Central memory CD8-positive, alpha-beta T cell (primary cell): Measurements from ENCODE around the gene TMEM109.

Experiments used
- ATAC-seq: fragments of 150-1000 bp; cut with Tn5 transposase; replicated peaks from 2 replicates; pipeline ENCODE4 v1.10.0; 2022; ENCODE audit warnings: mild to moderate bottlenecking, moderate FRiP score, moderate number of reproducible peaks; ENCODE audit not compliant: poor library complexity, severe bottlenecking; ENCODE audit errors: extremely low read depth
- DNase-seq, 2 donors: peaks; one replicate each; pipeline ENCODE4 v3.0.0; 2021; ENCODE audit warnings: low spot score in 2 of 2
- H3K27ac Mint-ChIP-seq: one replicate; pipeline ENCODE4 v1.8.0; 2022; ENCODE audit warnings: low read depth, mild to moderate bottlenecking, moderate library complexity, mixed read lengths
- H3K27me3 Mint-ChIP-seq: one replicate; pipeline ENCODE4 v1.8.0; 2022; ENCODE audit warnings: mixed read lengths
- H3K36me3 Mint-ChIP-seq: one replicate; pipeline ENCODE4 v1.8.0; 2022; ENCODE audit warnings: mild to moderate bottlenecking, moderate library complexity, mixed read lengths; ENCODE audit not compliant: insufficient read depth
- H3K4me1 Mint-ChIP-seq: one replicate; pipeline ENCODE4 v1.8.0; 2022; ENCODE audit warnings: mixed read lengths
- H3K4me3 Mint-ChIP-seq: one replicate; pipeline ENCODE4 v1.8.0; 2022; ENCODE audit warnings: mild to moderate bottlenecking, moderate library complexity, mixed read lengths
- H3K9me3 Mint-ChIP-seq: one replicate; pipeline ENCODE4 v1.8.0; 2022; ENCODE audit warnings: mixed read lengths

The TMEM109 gene

DNA sequence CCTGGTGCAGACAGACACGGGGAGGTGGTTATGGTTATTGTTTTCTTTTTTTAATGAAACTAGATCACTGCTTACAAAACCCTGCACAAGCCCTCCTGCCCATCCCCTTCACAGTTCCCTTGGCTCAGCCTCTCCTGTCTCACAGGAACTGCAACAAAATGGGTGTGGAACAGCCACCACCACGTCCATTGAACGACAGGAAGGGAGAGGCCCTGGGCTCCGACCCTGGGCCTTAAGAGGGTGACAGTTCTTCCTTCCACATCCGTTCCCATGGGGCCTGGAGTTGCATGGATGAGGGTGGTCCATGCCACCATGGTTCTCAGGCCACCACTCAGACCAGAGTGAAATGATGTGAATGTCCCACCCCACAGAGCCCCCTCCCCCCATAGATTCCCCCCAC, 23.3 kb upstream of the TMEM109 start:
- Mint-ChIP-seq H3K4me1 (no peaks in the 10 kb centered on the region), H3K27ac (no peak overlapping the region), H3K9me3 (no peaks in the 10 kb centered on the region), H3K4me3 (no peak overlapping the region), H3K36me3 (peaks cover 29% of the 10 kb centered on the region), H3K27me3 (no peaks in the 10 kb centered on the region)
- no peak for DNase-seq
- ATAC-seq = no peak

DNA sequence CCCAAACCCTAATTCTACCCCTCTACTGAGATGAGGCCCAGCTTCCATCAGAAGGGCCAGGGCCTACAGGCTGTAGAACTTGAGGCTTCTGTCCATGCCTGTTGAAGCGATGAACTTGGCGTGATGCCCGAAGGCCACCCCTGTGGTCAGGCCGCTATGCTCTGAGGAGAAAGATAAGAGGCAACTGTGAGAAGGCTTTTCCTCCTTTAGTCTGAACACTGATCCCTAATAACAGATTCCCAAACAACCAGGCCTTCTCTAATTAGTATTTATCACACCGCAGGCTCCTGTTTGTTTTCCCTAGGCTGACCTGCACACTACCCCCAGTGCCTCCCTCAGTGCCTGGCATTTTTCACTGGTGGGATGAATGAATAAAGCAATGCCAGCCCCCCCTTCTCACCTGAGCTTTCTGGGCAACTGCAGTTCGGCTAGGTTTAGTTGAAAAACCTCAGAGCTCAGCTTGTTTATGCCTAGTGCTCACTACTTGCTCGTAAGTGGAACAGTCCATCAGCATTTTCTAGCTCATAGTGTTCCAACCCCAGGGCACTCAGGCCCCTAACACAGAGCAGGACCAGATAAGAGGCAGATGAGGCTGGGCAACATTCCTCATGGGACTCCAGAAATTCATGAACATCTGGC, 22.7 kb upstream of the TMEM109 start:
- H3K9me3 Mint-ChIP-seq = no peaks in the 10 kb centered on the region
- no peaks in the 10 kb centered on the region for H3K4me1 Mint-ChIP-seq
- DNase-seq (no peak), ATAC-seq (no peak)
- H3K27ac Mint-ChIP-seq = no peak overlapping the region
- no peaks in the 10 kb centered on the region for H3K27me3 Mint-ChIP-seq
- H3K4me3 Mint-ChIP-seq = no peak overlapping the region
- peaks cover 32% of the 10 kb centered on the region for H3K36me3 Mint-ChIP-seq

DNA sequence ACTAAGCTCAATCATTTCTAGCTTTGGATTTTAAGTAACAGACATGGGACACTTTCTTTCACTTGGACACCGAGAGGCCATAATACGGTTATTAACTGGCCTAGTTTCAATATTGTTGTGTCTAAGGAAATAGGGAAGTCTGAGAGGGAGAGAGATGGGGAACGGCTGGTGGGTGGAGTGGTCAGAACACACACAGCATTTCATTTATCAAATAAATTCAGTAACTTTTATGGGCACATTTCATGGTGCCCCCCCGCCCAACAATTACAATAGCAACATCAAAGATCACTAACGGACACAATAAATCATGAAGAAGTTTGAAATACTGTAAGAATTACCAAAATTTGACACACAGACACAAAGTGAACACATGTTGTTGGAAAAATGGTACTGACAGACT, 18.3 kb upstream of the TMEM109 start:
- H3K27me3 Mint-ChIP-seq = no peaks in the 10 kb centered on the region
- no peaks in the 10 kb centered on the region for H3K4me1 Mint-ChIP-seq
- no peak overlapping the region for H3K4me3 Mint-ChIP-seq
- DNase-seq = no peak
- ATAC-seq = no peak
- peaks cover 58% of the 10 kb centered on the region for H3K36me3 Mint-ChIP-seq
- no peak overlapping the region for H3K27ac Mint-ChIP-seq
- no peaks in the 10 kb centered on the region for H3K9me3 Mint-ChIP-seq

DNA sequence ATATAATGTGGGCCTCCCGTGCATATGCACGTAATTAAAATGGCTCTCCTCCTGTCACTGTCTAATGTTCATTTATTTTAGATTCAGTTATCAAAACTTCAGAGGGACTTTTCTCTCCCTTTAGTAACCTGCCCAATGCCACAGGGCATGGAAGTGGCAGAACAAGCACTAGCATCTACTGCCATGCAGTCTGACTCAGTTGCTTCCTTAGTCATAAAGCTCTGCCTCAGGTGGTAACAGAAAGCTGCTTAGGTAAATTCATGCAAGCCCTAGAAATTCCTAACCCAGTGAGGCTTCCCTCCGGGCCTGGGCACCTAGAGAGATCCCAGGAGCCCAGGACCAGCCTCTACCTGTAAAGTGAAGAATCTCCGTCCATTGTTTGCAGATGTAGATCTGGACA, 16.5 kb upstream of the TMEM109 start:
- DNase-seq (no peak), ATAC-seq (no peak)
- Mint-ChIP-seq H3K27me3 (no peaks in the 10 kb centered on the region), H3K4me3 (no peak overlapping the region), H3K27ac (no peak overlapping the region), H3K9me3 (no peaks in the 10 kb centered on the region), H3K4me1 (no peaks in the 10 kb centered on the region), H3K36me3 (peaks cover 66% of the 10 kb centered on the region)

DNA sequence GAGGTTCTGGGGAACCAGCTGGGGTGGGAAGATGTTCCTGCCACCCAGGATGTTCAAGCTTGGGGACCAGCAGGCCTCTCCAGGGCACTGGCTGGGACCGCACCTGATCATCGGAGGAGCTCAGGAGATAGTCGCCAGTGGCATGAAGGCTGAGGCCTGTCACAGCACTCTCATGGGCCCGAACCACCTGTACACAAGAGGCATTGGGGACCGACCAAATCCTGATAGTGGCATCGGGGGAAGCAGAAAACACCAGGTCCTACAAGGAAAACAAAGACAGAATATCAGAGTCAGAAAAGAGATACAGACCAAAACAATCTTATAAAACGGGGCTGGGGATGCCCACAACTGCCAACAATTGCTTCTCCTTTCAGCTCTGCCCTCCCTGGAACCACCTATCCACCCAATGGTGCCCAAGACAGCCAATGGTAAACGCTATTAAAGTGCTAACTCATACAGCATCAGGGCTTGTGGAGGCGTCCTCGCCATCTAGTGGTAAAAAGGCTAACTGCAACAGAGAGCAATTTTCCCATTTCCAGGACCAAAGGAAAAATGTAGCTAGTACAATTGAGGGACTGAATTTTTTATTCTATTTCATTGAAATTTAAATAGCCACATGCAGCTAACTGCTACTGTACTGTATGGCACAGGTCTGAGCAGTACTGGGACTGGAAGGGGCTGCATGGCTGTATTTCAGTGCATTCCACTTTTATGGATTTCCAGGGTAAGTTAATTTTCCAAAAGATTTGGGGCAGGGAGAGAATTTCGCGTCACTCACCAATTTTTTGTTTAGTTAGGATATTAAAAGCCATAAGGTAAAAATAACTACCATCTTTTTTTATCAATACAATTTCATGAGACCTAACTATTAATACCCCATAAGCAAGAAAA, 14.7 kb upstream of the TMEM109 start:
- ATAC-seq (peak; percentile 71), DNase-seq (no peak)
- peaks cover 11% of the 10 kb centered on the region for H3K4me1 Mint-ChIP-seq
- no peaks in the 10 kb centered on the region for H3K27me3 Mint-ChIP-seq
- H3K27ac Mint-ChIP-seq = no peak overlapping the region
- H3K9me3 Mint-ChIP-seq = no peaks in the 10 kb centered on the region
- peaks cover 66% of the 10 kb centered on the region for H3K36me3 Mint-ChIP-seq
- no peak overlapping the region for H3K4me3 Mint-ChIP-seq

DNA sequence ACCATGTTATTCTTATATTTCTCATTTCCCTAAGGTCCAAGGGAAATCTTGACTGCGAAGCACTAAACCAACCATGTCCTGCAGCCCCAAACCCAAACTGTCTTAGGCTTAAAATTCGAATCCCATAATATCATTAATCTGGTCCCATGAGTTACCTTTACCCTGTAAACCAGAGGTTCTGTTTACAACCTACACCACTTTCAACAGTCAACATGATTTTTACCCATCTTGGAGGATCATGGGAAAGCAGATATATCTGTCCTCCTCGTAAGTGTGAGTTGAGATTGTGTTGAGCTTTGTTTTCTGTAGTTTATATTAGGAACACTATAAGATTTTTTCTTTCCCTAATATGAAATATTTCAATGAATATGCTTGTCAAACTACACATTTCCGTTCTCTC, 14.0 kb upstream of the TMEM109 start:
- Mint-ChIP-seq H3K9me3 (no peaks in the 10 kb centered on the region), H3K27ac (no peak overlapping the region), H3K4me3 (no peak overlapping the region), H3K36me3 (peaks cover 62% of the 10 kb centered on the region), H3K4me1 (peaks cover 15% of the 10 kb centered on the region), H3K27me3 (no peaks in the 10 kb centered on the region)
- ATAC-seq = no peak
- no peak for DNase-seq

DNA sequence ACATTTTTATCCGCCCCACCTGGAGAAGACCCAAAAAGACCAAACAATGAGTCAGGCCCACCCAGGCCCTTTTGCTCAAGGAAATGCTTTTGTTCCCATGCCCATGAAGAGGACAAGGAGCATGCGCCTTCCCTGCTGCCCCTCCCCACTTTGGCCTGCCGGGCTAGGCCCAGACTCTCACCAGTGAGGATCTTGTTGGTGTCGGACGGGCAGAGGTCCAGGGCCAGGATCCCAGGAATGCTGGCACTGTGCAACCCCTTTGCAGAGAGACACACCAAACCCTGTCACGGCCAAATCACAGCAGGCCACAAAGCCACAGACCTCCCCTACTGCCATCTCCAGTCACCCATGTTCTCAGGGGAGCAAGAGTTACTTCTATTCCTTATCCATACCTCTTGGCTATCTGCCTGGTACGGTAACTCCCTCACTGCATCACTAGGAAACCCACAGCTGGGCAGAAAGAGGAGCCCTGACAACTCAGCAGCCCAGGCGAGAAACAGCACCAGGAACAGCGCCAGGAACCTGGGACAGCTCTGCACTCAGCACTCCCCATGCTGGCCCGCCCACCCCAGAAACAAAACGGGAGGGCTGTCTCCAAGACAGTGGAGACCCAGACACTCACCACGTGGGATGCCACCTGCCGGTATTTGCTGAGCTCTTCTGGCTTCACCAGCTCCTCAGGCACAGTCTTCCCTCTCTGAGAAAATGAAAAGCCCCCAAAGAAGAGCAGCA, 13.1 kb upstream of the TMEM109 start:
- Mint-ChIP-seq H3K36me3 (peaks cover 54% of the 10 kb centered on the region), H3K27ac (no peak overlapping the region), H3K4me1 (peaks cover 23% of the 10 kb centered on the region), H3K27me3 (no peaks in the 10 kb centered on the region), H3K4me3 (no peak overlapping the region), H3K9me3 (no peaks in the 10 kb centered on the region)
- DNase-seq (no peak), ATAC-seq (no peak)

DNA sequence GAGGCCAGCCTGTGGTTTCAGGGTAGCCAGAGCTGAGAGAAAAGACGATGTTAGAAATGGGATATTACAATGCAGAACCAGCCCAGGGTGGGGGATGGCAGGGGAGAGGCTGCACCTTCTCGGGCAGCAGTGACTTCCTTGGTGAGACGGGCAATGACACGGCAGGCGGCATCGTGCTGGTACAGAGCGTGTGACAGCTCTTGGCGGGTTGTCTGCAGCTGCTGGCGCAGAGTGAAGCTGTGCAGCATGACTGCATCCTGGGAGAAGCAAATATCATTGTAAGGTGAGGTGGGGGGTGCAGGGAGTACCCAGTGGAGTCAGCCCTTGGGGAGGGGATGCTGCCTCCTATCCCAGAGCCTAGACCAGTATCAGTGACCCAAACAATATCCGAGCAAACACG, 11.3 kb upstream of the TMEM109 start:
- H3K4me3 Mint-ChIP-seq = no peak overlapping the region

DNA sequence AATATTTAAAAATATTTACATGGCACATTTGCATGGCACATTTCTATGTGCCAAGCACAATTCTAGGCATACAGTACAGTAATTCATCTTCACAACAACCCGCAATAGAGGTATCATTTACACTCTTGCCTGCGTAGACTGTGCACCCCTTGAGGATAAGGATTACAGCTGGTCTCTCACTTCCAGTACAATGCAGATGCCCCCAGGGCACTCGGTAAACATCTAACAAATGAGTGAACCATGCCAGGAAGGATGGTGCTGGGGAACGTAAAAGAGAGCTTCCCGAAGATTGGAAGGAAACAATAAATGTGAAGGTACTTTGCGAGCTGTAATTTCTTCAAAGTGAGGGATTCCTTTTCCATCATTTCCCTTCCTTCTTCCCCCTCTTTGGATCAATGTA, 8.9 kb upstream of the TMEM109 start:
- H3K27ac Mint-ChIP-seq = peak overlapping the region; percentile 91
- H3K36me3 Mint-ChIP-seq = peaks cover 29% of the 10 kb centered on the region
- H3K27me3 Mint-ChIP-seq = no peaks in the 10 kb centered on the region
- DNase-seq (no peak), ATAC-seq (no peak)
- peak overlapping the region; percentile 92 for H3K4me3 Mint-ChIP-seq
- peaks cover 38% of the 10 kb centered on the region for H3K4me1 Mint-ChIP-seq
- no peaks in the 10 kb centered on the region for H3K9me3 Mint-ChIP-seq

More for the DNA sequence above, 11.3 kb upstream of the TMEM109 start:
- H3K9me3 Mint-ChIP-seq = no peaks in the 10 kb centered on the region
- DNase-seq (no peak), ATAC-seq (no peak)
- H3K27ac Mint-ChIP-seq = peak overlapping the region; percentile 30
- H3K27me3 Mint-ChIP-seq = no peaks in the 10 kb centered on the region
- peaks cover 47% of the 10 kb centered on the region for H3K36me3 Mint-ChIP-seq
- H3K4me1 Mint-ChIP-seq = peaks cover 35% of the 10 kb centered on the region

DNA sequence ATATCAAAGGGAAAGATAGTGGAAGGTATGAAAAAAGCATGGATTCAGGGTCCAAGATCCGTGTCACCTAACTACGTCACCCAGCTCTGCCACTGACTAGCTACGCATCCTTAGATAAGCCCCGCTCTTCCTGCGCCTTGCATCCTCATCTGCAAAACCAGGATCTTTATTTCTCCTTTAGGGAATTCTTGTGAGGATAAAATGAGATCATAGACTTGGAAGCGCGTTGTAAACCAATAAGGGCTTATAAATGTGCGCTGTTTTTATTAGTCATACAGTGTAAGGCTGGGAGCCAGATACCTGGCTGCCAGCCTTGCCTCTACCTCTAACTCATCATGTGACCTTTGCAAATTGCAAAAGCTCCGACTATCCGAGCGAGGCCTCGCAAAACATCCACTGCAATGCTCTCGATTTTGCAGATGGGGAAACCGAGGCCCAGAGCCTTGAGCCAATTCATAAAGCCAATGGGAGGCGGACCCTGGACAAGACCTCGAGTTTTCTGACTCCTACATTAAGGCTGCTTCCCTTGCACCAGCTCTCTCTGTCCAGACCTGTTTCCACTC, 8.3 kb upstream of the TMEM109 start:
- no peaks in the 10 kb centered on the region for H3K27me3 Mint-ChIP-seq
- DNase-seq = no peak
- no peaks in the 10 kb centered on the region for H3K9me3 Mint-ChIP-seq
- peaks cover 44% of the 10 kb centered on the region for H3K4me1 Mint-ChIP-seq
- peak overlapping the region; percentile 91 for H3K27ac Mint-ChIP-seq
- ATAC-seq = no peak
- peaks cover 23% of the 10 kb centered on the region for H3K36me3 Mint-ChIP-seq
- peak overlapping the region; percentile 92 for H3K4me3 Mint-ChIP-seq

DNA sequence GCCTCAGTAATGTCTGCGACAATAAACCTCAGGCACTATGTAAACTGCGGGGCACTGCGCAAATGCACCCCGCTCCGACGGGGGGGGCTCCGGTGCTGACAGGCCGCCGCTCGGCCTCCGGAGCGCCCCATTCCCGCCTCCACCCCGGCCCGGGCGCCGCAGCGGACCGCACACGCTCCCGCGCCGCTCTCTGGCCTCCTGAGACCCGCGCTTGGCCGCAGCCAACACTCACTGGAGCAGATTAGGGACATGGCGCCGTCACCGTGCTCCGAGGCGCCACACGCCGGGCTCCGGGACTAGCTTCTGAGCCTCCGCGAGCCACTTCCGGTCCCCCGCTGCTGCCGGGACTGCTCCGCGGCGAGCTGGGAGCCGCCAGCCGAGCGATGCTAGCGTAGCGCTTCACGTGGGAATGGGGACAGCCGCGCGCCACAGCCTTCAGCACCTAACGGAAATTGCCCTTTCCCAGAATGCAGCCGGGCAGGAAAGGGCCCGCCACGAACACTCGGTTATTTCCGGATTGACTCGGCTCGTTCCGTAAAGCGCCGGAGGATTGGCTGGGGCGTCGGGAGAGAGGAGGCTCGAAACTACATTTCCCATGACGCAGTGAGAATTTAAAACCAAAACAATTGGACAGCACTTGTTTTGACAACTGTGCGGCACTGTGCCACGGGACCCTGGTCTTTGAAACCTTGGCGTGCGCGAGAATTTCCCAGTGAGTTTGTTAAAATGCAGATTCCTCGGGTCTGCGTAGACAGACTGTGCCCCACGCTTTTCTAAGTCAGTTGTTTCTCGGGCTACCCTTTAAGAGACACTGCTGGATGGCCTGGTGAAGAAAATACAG, 7.6 kb upstream of the TMEM109 start, which contains the start of gene PRPF19:
Gene PRPF19 (minus strand): TSS at position 454 of the 841 bp plus-strand sequence. CDS start 203 bp downstream, at position 251.
- Mint-ChIP-seq H3K4me1 (peaks cover 50% of the 10 kb centered on the region), H3K4me3 (peak within 1 kb of the TSS; percentile 92), H3K9me3 (no peaks in the 10 kb centered on the region), H3K27me3 (no peaks in the 10 kb centered on the region), H3K36me3 (peaks cover 18% of the 10 kb centered on the region), H3K27ac (peak within 1 kb of the TSS; percentile 91)
- DNase-seq (peak; percentile 99 to 100), ATAC-seq (peak; percentile 91)

DNA sequence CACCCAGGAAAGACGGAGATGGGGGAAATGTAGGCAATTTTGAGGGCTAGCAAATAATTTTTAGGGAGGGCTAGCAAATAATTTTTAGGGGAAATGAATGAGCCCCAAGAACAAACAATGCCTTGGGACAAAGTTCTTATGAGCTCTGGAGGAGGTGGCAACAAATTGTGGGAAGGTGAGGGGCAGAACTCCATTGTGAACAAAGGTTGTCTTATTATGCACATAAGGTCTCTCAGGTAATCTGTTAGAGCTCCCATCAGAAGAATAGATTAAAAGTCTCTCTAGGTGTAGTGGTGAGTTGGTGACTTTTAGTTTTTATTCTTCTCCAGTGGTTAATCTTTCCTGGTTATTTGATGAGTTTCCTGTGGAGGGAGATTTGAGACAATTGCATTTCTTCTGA, 5.2 kb upstream of the TMEM109 start:
- no peak for DNase-seq
- Mint-ChIP-seq H3K9me3 (no peaks in the 10 kb centered on the region), H3K27me3 (no peaks in the 10 kb centered on the region), H3K36me3 (peaks cover 15% of the 10 kb centered on the region), H3K4me1 (peaks cover 62% of the 10 kb centered on the region), H3K4me3 (no peak overlapping the region), H3K27ac (no peak overlapping the region)
- no peak for ATAC-seq
